Neural cell (in vitro differentiated cells): Measurements from ENCODE around the gene ARHGEF10L.

ENCODE experiments used
- CTCF ChIP-seq: fragments of 450-650 bp; IDR thresholded peaks from 2 replicates; pipeline ENCODE4 v1.5.1; 2014; ENCODE audit warnings: antibody characterized with exemption, mild to moderate bottlenecking, moderate library complexity; ENCODE audit not compliant: poor library complexity, severe bottlenecking
- EP300 ChIP-seq: fragments of 450-650 bp; conservative IDR thresholded peaks from 2 replicates; pipeline ENCODE4 v1.6.1; 2014; ENCODE audit warnings: antibody characterized with exemption, mild to moderate bottlenecking, moderate library complexity; ENCODE audit not compliant: poor library complexity, severe bottlenecking
- EZH2 ChIP-seq: fragments of 200-600, 300-800 bp; shearing (Covaris generic), sonication (generic); IDR thresholded peaks from 2 replicates; pipeline ENCODE4 v1.6.1; 2014; ENCODE audit warnings: antibody characterized with exemption, low read length, borderline replicate concordance, mild to moderate bottlenecking; ENCODE audit not compliant: insufficient read depth, poor library complexity, severe bottlenecking
- MXI1 ChIP-seq: fragments of 450-650 bp; conservative IDR thresholded peaks from 2 replicates; pipeline ENCODE4 v1.6.1; 2014; ENCODE audit warnings: antibody characterized with exemption, mild to moderate bottlenecking; ENCODE audit not compliant: poor library complexity, severe bottlenecking
- RAD21 ChIP-seq: fragments of 450-650 bp; conservative IDR thresholded peaks from 2 replicates; pipeline ENCODE4 v1.6.1; 2014; ENCODE audit warnings: antibody characterized with exemption, mild to moderate bottlenecking, moderate library complexity
- REST ChIP-seq: IDR thresholded peaks from 2 replicates; pipeline ENCODE4 v1.6.1; 2012; ENCODE audit warnings: borderline replicate concordance
- SMC3 ChIP-seq: fragments of 450-650 bp; conservative IDR thresholded peaks from 2 replicates; pipeline ENCODE4 v1.6.1; 2014; ENCODE audit warnings: antibody characterized with exemption, mild to moderate bottlenecking, moderate library complexity; ENCODE audit not compliant: poor library complexity

GRCh38 chr1:17523321-17524041 is 16.0 kb upstream of the ARHGEF10L start:
- no peak for TF ChIP-seq CTCF
- TF ChIP-seq RAD21 = no peak
- TF ChIP-seq MXI1 = no peak
- TF ChIP-seq EP300 = no peak
- TF ChIP-seq SMC3 = no peak
- TF ChIP-seq EZH2 = no peak
- TF ChIP-seq REST = no peak
